ENCODE measurements around the gene DARS1.

The DARS1 gene

GRCh38 chr2:135998879-135999278 lies 13.5 kb upstream of the DARS1 start:
- DNase-seq (ENCODE audit: insufficient read length) (no peak), FAIRE-seq (no peak)
- TF ChIP-seq POLR2AphosphoS5 (IDR thresholded peaks at IDR 0.05; ENCODE audit: low read depth, low read length) = no peak
- TF ChIP-seq TAF1 (IDR thresholded peaks at IDR 0.05; ENCODE audit: borderline replicate concordance, low read depth, low read length) = no peak
- TF ChIP-seq POLR2A (IDR thresholded peaks at IDR 0.05; ENCODE audit: low read depth, low read length) = no peak

GRCh38 chr2:135997380-135997779 lies 12.0 kb upstream of the DARS1 start:
- DNase-seq (ENCODE audit: insufficient read length) (no peak), FAIRE-seq (peak; percentile 76)
- no peak for TF ChIP-seq POLR2A (IDR thresholded peaks at IDR 0.05; ENCODE audit: low read depth, low read length)

- no peak for DNase-seq (ENCODE audit: insufficient read length)
- FAIRE-seq = no peak
- TF ChIP-seq TAF1 (IDR thresholded peaks at IDR 0.05; ENCODE audit: borderline replicate concordance, low read depth, low read length) (no peak), POLR2AphosphoS5 (IDR thresholded peaks at IDR 0.05; ENCODE audit: low read depth, low read length) (no peak), POLR2A (IDR thresholded peaks at IDR 0.05; ENCODE audit: low read depth, low read length) (no peak)
Observed at GRCh38 chr2:135996304-135996703, 10.9 kb upstream of the DARS1 start.

- DNase-seq (ENCODE audit: insufficient read length) = no peak
- no peak for FAIRE-seq
- no peak for TF ChIP-seq TAF1 (IDR thresholded peaks at IDR 0.05; ENCODE audit: borderline replicate concordance, low read depth, low read length)
- no peak for TF ChIP-seq POLR2A (IDR thresholded peaks at IDR 0.05; ENCODE audit: low read depth, low read length)
- no peak for TF ChIP-seq POLR2AphosphoS5 (IDR thresholded peaks at IDR 0.05; ENCODE audit: low read depth, low read length)
Observed at GRCh38 chr2:135994281-135994680, 8.9 kb upstream of the DARS1 start.

- DNase-seq (ENCODE audit: insufficient read length) (no peak), FAIRE-seq (no peak)
- TF ChIP-seq TAF1 (IDR thresholded peaks at IDR 0.05; ENCODE audit: borderline replicate concordance, low read depth, low read length) (no peak), POLR2A (IDR thresholded peaks at IDR 0.05; ENCODE audit: low read depth, low read length) (no peak), POLR2AphosphoS5 (IDR thresholded peaks at IDR 0.05; ENCODE audit: low read depth, low read length) (no peak)
Observed at GRCh38 chr2:135993421-135993820, 8.0 kb upstream of the DARS1 start.

- TF ChIP-seq TAF1 (IDR thresholded peaks at IDR 0.05; ENCODE audit: borderline replicate concordance, low read depth, low read length) = no peak
- TF ChIP-seq POLR2A (IDR thresholded peaks at IDR 0.05; ENCODE audit: low read depth, low read length) = no peak
- no peak for TF ChIP-seq POLR2AphosphoS5 (IDR thresholded peaks at IDR 0.05; ENCODE audit: low read depth, low read length)
- no peak for DNase-seq (ENCODE audit: insufficient read length)
- FAIRE-seq = no peak
Observed at GRCh38 chr2:135991861-135992260, 6.4 kb upstream of the DARS1 start.

DNA sequence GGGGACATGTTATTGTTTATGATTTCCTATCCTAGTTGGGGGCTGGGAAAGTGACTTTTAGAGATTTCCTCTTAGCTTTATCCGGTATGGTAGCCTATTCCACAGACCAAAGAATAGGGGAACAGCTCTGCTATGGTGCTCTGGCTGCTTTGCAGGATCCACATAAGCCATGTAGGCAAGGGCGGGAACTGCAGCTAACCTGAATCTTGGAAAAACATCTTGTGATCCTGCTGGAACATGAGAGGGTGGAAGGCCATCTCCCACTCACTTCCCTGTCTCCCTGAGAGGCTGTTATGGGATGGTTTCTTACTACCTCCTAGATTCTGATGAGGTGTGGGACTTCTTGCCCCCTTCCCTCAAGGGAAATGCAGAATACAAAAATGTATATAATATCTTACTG lies 2.0 kb upstream of the DARS1 start:
- no peak for TF ChIP-seq POLR2AphosphoS5 (IDR thresholded peaks at IDR 0.05; ENCODE audit: low read depth, low read length)
- TF ChIP-seq TAF1 (IDR thresholded peaks at IDR 0.05; ENCODE audit: borderline replicate concordance, low read depth, low read length) = no peak
- TF ChIP-seq POLR2A (IDR thresholded peaks at IDR 0.05; ENCODE audit: low read depth, low read length) = no peak
- DNase-seq (ENCODE audit: insufficient read length) (no peak), FAIRE-seq (no peak)

GRCh38 chr2:135986507-135986906 lies 1.1 kb upstream of the DARS1 start:
- TF ChIP-seq POLR2AphosphoS5 (IDR thresholded peaks at IDR 0.05; ENCODE audit: low read depth, low read length) = no peak
- no peak for TF ChIP-seq TAF1 (IDR thresholded peaks at IDR 0.05; ENCODE audit: borderline replicate concordance, low read depth, low read length)
- TF ChIP-seq POLR2A (IDR thresholded peaks at IDR 0.05; ENCODE audit: low read depth, low read length) = no peak
- DNase-seq (ENCODE audit: insufficient read length) = no peak
- FAIRE-seq = no peak

GRCh38 chr2:135985826-135986393 lies 484 bp upstream of the DARS1 start:
- FAIRE-seq = no peak
- DNase-seq (ENCODE audit: insufficient read length) = peak; percentile 44
- no peak for TF ChIP-seq POLR2AphosphoS5 (IDR thresholded peaks at IDR 0.05; ENCODE audit: low read depth, low read length)
- 0 out of 2 replicates have a peak, but pooled peaks have one; percentile 2 for TF ChIP-seq TAF1 (IDR thresholded peaks at IDR 0.05; ENCODE audit: borderline replicate concordance, low read depth, low read length)

DNA sequence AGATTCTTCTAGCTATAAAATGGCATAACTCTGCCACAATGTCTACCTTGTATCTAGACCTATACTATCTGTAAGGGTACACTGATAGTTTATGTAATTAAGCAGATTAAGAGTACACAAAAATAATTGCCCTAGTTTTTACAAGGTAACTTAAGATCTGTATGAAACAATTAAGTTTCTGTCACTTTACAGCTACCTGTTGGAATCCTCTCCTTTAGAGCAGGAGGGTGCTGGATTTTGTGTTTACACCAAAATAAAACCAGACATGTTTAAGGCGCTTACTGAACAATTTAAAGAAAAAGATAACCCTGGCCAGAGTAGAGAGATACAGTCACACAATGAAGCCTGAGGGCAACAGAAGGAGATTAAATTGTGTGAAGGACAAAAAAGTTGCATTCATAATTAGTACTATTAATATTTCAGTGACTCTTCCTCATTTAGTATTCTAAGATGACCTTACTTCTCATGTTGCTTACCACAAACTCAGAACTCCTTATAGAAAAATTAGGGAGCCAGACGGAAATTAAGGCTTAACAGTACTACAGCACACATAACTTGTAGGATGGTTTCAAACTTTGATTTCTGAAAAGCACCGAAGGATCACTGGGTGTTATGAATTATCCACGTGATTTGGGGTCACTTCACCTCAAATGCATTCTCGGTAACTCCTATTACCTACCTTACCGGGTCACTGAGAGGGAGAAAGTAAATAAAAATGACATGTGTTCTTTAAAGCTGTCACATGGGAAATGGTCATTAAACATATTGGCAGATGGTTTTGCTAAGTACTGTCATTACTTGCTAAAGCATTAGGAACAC lies 1.0 kb downstream of the DARS1 start:
- FAIRE-seq (no peak), DNase-seq (ENCODE audit: insufficient read length) (no peak)
- TF ChIP-seq TAF1 (IDR thresholded peaks at IDR 0.05; ENCODE audit: borderline replicate concordance, low read depth, low read length) (no peak), POLR2A (IDR thresholded peaks at IDR 0.05; ENCODE audit: low read depth, low read length) (no peak), POLR2AphosphoS5 (IDR thresholded peaks at IDR 0.05; ENCODE audit: low read depth, low read length) (no peak)

DNA sequence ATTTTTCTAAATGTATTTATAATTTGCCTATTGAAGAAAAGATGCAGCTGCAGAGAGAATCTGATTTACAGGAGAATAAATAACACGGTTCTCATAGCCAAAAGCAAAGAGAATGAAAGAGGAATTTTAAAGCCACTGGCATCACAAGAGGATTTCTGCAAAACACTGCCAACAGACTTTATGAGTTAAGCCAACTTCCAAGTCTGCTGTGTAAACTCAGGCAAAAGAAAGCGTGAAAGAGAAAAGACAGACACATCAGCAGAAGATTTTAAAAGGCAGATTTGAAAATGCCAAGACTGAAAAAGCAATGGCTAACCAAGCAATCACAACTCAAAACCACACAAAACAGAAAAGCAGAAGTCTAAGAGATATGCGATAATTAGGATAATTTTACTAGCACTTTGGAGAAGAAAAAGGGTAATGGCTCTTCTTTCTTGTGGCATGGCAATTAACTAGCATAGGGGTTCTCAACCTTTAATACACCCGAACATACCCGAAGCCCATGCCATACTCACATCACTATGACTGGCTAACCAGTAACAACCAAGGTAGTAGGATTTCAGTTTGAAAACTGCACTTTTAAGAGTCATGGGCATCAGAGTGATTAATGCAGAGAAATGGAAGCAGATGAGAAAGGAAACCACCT lies 4.9 kb downstream of the DARS1 start:
- FAIRE-seq = no peak
- TF ChIP-seq TAF1 (IDR thresholded peaks at IDR 0.05; ENCODE audit: borderline replicate concordance, low read depth, low read length) (no peak), POLR2A (IDR thresholded peaks at IDR 0.05; ENCODE audit: low read depth, low read length) (no peak), POLR2AphosphoS5 (IDR thresholded peaks at IDR 0.05; ENCODE audit: low read depth, low read length) (no peak)
- DNase-seq (ENCODE audit: insufficient read length) = no peak

DNA sequence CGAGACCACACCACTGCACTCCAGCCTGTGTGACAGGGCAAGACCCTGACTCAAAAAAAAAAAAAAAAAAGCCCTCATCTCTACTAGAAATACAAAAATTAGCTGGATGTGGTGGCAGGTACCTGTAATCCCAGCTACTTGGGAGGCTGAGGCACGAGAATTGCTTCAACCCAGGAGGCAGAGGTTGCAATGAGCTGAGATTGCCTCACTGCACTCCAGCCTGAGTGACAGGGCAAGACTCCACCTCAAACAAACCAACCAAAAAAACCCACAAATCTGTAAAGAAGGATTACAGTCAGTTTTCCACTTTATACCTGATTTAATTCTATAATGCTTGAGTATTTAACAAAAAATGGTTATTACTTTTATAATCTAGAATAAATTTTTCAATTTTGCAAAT lies 9.7 kb downstream of the DARS1 start:
- DNase-seq (ENCODE audit: insufficient read length) = no peak
- no peak for FAIRE-seq
- no peak for TF ChIP-seq POLR2A (IDR thresholded peaks at IDR 0.05; ENCODE audit: low read depth, low read length)
- TF ChIP-seq TAF1 (IDR thresholded peaks at IDR 0.05; ENCODE audit: borderline replicate concordance, low read depth, low read length) = no peak
- no peak for TF ChIP-seq POLR2AphosphoS5 (IDR thresholded peaks at IDR 0.05; ENCODE audit: low read depth, low read length)
